NCI-H1694 treated with DMSO at 0.1 percent for 48 hours (cell line): Measurements from ENCODE around the gene TOX2.

Source experiments
- DNase-seq: peaks from one replicate; lab custom pipeline; 2025; lab: John Stamatoyannopoulos, UW

The TOX2 gene

DNA sequence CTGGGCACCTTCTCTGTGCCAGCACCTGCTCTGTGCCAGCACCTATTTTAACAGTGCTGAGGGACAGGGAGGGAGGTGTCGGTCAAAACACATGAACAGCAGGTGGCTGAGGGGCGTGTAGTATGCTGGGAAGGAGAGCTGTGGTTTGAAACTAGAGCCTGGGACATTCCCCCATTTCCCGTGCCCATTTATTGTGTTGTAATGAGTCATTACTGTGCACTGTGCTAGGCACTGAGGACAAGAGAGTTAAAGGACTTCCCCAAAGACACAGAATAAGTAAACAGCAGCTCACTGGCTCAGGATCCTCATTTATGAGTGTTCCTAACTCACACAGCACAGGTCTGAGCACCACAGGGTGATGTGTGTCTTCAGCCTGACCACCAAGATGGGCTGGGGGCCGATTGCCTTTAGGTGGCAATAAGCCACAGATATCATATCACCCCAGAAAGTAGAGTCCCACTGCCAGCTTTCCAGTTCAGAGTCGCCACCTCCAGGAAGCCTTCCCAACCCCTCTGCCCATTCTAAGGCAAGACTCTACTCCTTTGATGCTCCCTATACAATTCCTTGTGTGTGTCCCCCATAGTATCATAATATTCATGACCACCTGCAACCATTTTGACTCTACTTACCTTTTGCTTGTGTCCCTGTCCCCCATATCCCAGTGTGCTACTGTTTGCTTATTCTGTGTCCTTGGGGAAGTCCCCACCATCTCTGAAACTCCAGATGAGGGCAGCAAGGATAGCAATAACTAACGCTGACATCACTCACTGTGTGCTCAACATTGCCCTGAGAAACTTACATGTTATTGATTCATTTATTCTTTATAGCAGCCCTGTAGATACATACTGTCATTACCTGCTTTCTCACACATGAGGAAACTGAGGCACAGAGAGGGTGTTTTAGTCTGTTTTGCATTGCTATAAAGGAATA is 87.3 kb downstream of the TOX2 start:
- DNase-seq: no peak

DNA sequence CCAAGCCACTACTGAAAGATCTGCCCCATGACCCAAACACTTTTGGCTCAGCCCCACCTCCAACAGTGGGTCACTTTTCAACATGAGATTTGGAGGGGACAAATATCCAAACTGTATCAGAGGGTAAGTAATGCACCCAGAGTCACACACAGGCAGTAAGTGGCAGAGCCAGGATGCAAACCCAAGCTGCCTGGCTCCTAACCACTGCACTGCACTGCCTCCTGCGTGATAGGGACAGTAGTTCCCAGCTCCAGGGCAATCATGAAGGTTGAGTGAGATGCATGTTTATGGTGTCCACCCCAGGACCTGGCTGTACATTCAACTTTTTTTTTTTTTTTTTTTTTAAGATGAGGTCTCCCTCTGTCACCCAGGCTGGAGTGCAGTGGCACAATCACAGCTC is 88.2 kb downstream of the TOX2 start:
- DNase-seq: no peak

DNA sequence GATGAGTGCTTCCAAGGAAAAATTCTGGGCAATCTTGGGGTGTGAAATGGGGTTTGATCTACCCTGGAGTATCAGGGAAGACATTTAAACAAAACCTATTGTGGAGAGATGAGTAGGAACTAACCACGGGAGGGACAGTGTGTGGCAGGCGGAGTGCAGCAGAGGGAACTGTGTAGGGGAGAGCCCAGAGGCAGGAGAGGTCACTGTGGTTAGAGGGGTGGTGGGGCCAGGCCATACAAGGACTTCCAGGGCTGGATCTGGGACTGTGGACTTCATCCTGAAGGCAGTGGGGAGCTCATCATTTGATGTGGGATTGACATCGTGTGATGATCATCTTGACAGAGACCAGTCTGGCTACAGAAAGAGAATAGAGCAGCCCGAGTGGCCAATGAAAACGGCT is 89.0 kb downstream of the TOX2 start:
- DNase-seq: no peak

DNA sequence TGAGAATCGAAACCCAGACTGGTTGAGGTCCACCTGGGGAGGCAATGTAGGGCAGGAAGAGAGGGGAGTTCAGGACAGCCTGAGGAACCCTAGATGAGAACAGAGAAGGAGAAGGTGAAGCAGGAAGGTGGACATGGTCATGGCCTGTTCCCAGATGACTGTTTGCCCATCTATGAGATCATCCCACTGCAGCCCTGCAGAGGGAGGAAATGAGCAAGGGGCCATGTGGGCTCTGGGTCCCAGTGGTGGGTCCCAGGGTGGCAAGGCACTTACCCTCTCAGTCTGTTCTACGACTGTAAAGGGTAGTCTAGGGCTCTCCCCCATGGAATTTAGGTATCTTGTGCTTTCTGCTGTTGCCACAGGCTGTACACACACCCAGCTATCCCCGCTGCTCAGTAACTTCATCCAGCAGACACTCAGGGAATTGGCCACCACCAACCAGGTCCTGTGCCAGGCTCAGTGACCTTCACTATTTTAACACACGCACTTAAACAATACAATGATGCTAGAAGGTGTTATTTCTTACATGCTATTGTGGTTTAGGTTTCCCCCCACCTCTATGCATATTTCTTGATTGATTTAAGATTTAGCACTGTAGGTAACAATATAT is 89.8 kb downstream of the TOX2 start:
- no peak for DNase-seq

DNA sequence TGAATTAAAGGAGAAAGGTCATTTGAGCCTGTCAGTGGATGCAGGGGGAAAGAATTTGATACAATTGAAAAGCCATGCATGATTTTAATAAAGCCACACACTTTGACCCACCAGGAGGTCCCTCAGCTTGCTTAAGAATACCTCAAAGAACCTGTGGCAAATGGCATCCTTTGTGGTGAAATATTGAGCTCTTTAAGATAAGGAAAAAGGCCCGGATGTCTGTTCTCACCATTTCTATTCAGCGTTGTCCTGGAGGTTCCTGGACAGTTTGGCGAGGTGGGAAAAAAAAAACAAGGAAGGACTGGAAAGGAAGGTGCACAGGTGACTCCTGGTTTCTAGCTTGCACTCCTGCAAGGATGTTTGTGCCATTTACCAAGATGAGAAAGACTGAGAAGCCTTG is 91.0 kb downstream of the TOX2 start:
- no peak for DNase-seq

DNA sequence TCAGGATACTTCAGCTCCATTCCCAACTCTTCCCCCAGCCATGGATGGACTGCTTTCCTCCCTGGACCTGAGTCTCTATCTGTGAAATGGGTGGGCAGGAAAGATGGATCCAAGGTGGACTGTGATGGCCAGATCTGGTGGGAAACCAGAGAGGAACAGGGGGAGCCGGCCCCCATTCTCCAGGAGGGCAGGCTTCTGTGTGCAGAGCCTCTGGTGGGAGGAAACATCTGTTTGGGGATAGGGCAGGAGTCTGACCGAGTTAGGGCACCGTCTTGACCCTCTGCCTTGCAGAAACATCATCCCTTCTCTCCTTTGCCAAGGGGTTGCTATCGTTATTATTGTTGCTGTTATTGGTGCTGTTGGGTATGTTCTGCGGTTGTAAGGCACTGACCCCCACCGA is 91.5 kb downstream of the TOX2 start:
- no peak for DNase-seq

DNA sequence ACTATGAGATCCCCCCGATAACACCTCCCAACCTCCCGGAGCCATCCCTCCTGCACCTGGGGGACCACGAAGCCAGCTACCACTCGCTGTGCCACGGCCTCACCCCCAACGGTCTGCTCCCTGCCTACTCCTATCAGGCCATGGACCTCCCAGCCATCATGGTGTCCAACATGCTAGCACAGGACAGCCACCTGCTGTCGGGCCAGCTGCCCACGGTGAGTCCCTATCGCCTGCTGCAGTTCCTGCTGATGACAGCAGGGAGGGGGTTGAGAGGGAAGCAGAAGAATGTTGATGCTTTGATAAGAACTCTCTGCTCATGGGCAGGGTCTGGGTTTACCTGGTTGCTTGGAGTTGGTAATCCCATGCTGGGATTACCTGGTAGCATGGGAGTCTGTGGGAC is 91.9 kb downstream of the TOX2 start:
- no peak for DNase-seq

DNA sequence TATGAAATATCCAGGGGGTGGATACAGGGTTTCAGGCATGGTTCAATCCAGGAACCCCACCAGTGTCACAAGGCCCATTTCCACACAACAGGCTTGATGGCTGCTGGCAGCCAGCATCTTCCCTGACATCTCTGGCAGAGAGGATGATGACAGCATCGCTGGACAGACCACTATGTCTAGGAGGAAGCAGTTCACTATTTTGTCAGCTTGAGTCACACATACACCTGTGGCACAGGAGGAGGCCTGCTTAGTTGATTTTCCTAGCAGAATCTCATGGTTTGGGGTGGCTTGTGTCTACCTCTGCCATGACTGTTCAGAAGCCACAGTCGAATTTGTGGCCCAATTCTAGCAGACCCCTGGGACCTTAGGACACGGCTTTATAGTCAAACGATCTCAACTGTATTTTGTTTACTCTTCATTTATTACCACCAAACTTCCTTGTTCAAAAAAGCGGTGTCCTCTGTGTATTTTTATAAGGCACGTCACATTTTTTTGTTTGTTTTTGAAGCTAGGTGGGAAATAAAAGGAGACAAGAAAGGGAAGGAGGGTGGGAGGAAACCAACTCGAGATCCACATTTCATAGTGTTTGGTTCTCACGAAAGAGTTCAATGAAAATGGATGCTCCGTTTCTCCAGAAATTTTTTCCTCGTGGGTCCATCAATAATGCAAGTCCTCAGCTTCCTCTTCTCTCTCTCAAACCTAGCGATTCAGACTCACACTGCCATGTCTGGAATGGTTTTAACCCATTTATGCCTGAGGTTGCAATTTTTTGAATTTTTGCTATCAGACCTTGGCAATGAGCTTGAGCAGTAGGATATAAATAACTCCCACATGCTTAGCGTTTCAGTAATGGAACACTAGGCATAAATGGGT is 94.4 kb downstream of the TOX2 start:
- no peak for DNase-seq

DNA sequence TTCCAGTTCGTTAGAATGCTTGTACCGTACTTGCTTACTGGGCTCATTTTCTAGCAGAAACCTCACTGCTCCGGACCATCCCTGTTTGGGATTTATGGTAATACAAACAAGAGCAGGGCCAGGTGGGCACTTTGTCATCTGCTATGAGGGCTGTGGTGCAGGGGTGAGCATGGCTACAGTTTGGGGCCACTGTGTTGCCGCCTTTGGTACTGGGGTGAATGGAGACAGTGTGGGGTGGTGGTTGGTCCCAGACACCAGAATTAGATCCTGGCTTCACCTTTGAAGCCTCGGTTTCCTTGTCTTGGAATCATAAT is 95.0 kb downstream of the TOX2 start:
- no peak for DNase-seq

DNA sequence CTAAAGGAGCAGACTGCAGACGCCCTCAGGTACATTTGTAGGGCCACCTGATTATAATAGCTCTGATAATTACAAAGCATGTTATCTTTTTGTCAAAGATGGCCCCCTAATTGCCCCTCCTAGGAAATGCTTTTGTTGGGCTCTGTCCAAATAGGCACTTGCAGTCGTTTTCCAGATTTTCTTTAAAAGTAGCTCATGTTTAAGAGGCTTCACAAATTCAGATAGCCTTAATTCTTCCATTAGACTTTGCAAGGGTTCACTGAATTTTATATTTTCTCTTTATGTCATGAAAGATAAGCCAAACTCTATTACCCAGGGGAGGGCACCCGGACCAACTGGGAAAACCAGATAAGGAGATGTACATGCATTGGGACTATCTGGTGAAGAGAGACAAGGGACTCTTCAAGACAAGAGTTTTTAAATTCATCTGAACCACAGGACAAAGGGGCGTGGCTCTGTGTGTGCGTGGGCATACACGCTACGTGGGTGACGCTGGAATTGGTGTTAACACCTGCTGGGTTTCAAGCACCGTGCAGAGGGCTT is 95.6 kb downstream of the TOX2 start:
- no peak for DNase-seq

DNA sequence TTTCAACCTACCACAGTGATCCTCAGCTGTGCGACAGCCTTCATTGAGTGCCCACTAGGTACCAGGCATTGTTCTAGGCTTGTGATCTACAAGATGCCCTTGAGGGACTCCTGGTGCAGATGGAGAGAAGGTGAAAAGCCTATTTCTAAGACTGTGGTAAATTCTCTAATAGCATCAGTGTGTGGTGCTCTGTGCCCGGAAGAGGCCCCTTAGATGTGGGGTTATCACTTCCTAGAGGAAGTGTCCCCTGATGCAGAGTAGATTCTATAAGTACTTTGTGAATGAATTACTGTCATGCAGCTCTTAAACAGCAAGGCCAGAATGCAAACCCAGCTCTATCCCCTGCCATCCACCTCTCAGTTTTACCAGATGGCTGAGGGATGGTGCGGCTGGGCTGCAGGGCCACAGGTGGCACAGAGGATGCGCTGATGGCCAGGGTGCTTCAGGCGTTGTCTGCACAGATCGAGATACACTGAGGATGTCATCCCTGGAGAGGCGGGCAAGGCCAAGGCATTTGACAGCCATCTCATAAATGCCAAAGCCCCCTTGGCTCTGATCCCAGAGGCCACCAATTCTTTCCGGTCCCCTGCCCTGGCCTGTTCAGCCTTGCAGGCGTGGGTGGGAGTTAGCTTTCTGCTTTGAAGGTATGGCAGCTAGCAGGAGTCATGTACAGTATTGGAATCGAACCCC is 96.7 kb downstream of the TOX2 start:
- no peak for DNase-seq

DNA sequence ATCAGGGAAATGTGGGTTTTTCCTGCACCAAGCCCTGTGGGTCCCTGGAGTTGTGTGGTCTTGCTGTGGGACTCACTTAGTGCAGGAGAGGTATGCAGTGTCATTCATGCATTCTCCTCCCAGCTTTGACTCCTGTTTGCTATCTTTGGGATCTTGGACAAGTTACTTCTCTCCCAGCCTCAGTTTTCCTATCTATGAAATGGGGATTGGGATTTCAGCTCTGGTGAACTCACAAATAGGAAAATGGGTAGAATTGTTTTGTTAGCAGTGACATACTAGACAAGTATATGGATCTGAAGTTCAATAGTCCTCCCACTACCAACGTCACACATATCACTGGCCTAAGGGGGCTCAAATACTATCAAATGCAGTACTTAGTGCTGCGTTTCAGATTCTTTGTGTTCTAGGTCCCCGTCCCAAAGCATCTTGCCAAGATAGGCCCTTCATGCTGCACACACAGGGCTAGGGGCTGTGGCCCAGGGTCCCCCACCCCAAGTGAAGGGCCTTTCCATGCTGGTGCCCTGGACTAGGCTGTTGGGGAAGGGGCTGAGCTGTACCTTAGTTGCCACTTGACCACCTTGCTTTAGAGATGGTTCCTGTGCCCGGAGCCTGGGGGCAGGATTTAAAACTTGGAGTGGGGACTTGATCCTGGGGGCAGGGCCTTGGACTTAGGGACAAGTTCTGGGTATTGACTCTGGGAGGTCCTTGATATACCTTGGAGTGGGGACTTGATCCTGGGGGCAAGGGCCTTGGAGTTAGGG is 98.0 kb downstream of the TOX2 start:
- DNase-seq: no peak

DNA sequence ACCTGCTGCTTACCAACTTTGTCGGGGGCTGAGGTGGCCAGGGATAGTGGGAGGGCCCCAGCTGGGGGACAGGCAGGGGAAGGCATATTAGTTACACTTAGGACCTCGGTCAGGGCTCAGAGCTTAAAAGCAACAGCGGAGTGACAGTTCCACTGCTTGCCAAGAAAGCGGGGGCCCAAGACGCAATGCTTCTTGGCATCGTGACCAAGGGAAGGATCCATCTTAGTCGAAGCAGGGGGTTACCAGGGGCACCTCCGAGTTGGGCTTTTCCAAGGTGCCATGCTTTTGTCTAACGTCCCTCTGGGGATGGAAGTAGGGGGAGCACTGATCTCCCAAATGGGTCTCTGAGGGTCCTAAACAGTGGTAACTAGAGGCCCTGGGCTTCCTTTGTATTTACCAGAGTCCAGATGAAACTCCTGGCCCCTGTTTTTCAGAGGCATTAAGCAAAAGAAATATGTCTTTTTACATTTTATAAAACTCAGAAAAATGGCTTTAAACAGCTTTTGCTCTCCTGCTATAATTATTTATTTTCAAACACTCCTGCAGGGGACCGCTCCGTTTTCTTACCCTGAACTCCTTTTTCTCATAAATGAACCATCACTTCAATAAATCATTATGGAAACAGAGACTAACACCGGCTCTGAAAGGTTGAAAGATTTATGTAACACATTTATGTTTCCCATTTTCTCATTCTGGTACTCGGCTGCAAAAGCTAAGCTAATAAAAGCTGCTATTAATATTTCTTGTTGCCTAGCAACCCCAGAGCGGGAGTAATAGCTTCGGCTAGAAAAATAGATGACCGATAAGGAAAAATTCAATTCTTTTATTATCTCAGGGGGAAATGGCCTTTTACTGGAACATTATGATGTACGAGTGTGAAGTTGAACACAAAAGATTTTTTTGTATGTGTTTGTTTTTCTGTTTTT is 100.4 kb downstream of the TOX2 start:
- no peak for DNase-seq

DNA sequence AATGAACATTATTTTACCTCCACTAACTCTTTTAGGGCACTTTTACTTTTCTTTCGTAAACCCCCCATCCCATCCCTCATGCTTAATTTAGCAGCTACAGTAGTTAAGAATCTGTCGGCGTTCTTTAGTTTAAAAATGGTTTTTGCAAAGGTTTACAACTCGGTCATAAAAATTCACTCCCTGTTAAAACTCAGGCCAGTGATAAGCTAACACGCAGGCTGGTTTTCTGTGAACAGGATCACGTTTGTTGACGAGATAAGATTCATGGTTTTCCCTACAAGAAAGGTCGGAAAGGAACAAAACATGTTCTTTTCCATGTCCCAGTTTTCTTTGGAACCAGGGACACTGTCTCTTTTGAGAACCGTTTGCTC is 101.1 kb downstream of the TOX2 start:
- DNase-seq: no peak

DNA sequence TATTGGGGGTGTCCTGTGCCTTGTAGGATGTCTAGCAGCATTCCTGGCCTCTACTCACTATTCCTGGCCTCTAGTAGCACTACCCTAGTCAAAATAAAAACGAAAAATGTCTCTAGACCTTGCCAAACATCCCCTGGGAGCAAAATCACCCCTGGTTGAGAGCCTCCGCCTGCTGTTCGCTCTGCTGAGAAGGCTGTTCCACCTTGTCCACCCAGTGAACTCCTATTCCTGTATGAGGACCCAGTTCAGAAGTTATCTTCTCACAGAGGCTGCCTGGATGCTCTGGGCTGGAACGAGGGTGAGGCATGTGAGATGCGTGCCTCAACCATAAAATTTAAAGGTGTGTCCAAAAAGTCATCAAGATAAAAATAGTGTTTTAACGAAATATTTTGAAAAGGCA is 101.9 kb downstream of the TOX2 start:
- no peak for DNase-seq

DNA sequence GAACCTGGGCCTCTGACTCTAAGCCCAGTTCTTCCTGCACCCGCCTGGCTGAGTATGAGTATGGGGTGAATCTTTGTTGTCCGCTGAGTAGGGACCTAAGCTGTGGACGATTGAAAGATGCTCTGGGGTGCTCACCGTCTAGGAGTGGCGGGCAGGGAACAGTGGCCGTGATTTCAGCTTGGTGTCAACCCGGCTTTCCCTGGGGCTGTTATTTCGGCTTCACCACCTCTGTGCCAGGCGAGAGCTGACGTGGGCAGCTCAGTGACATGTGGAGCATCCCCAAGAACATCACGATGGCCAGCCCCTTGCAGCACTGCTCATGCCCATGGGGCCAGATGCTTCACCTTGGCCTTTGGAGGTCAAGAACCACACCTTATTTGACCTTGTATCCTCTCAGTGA is 102.6 kb downstream of the TOX2 start:
- no peak for DNase-seq

DNA sequence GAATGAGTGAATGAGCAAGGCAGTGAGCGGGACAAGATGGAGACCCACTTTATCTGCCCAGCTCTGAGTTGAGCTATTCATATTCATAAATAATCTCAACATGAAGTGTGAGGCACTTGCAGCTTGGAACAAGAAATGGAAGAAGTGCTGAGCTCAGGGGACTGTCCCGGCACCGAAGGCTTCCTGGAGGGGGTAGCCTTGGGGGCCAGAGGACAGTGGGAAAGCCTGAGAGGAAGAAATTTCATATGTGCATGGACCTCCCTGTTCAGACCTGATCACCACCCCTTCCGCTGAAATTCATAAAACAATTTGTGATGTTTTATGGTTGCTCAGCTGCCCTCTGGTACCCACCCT is 103.2 kb downstream of the TOX2 start:
- DNase-seq: no peak

DNA sequence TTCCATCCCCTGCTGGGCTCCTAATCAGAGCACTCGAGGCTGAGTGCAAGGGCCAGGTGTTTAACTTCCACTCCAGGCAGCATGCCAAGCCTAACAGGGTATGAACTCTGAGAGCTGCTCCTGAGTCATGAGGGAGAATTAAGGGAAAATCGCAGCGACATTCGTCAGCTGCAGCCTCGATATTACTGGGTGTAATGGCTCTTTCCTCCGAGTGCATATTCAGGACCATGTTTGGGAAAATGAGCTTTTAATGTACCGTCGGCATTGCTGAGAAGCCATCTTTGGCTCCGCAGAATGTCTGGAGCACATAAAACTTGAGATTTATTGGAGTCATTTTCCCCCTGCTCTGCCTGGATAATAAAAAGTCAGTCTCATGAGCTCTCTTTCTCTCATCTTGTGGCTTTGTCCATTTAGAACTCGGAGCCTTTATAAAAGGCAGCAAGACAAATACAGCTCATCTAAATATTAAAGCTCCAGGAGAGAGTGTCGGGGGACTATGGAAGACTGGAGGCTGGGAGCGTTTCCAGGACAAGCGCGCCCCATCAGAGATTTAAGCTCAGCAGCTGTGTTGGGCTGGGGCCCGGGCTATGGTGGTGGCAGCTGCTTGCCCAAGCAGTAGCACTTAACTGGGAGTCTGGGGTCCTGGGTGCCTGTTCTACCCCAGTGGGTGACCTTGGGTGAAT is 103.7 kb downstream of the TOX2 start:
- no peak for DNase-seq

DNA sequence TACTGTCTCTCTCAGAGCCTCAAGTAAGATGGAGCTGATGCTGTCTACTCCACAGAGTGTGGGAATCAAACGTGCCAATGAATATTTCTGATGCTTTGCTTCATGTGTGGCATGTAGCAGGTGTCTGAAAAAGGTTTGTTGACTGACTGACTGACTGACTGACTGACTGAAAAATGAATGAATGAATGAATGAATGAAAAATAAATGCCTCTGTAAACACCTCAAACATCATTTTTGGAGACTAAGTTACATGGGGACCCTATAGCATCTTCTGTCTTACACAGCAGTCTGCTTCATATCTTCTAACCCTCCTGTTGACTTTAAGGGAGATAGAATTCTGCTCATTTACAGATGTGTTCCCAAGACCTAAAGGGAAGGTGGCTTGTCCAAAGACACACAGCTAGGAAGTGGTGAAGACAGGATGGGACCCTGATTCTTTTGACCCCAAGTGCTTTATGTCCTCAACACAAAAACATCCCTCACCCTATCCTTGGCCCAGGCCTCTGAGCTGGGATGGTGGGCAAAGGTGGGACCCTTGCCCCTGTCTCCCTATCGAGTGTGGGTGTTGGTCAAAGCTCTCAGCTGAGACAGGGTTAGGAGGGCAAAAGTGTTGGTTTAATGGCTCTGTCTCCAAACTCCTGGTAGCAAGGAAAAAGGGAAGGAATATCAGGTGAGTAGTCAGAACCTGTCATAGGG is 104.4 kb downstream of the TOX2 start:
- no peak for DNase-seq
